Naive thymus-derived CD4-positive, alpha-beta T cell (primary cell): ENCODE results near the gene FAM111A. TPM values are rescaled to one million over a fixed set of nuclear protein-coding genes. Genes with fewer than 3 reads are reported as not detected.
"Not testable (repeated sequence)": the region's sequence is repeated elsewhere in the genome, so short reads cannot be mapped to it uniquely, and the experiment has no call there.

ENCODE experiments used
- ATAC-seq: fragments of 150-1000 bp; cut with Tn5 transposase; 2 replicates; pipeline ENCODE4 v1.10.0; 2021; ENCODE audit warnings: mild to moderate bottlenecking, moderate library complexity
- CTCF ChIA-PET: fragments of 350-600 bp; sonication (Branson Sonifier 250); formaldehyde crosslinking; loops from one replicate; lab custom pipeline; 2021; ENCODE audit warnings: antibody characterized with exemption; lab: Charles Lee
- POLR2A ChIA-PET: fragments of 350-600 bp; sonication (Branson Sonifier 250); formaldehyde crosslinking; loops from one replicate; lab custom pipeline; 2021; ENCODE audit warnings: antibody characterized with exemption, inconsistent platforms; lab: Charles Lee
- DNase-seq, 9 donors: peaks; one replicate each; pipeline versions ENCODE4 v3.0.0 to v3.0.0-alpha.2; 2020 to 2022; ENCODE audit warnings: mixed read lengths in 1 of 9
- H3K27ac ChIP-seq: one replicate; pipeline ENCODE4 v1.7.0; 2013; ENCODE audit warnings: mild to moderate bottlenecking, low read depth, low read length, moderate library complexity
- H3K27me3 ChIP-seq, 2 donors: one replicate each; pipeline ENCODE4 v1.7.0; 2013; ENCODE audit warnings: low read length in 2 of 2, mild to moderate bottlenecking in 2 of 2, moderate library complexity in 2 of 2; ENCODE audit not compliant: control insufficient read depth in 2 of 2, insufficient read depth in 2 of 2
- H3K36me3 ChIP-seq, 3 experiments: 1 replicate in 2 of 3; 2 replicates in 1 of 3; pipeline ENCODE4 v1.7.0; 2013; ENCODE audit warnings: low read length in 3 of 3, mild to moderate bottlenecking in 3 of 3, moderate library complexity in 1 of 3; ENCODE audit not compliant: insufficient read depth in 3 of 3, control insufficient read depth in 2 of 3
- H3K4me1 ChIP-seq, 2 donors: one replicate each; pipeline ENCODE4 v1.7.0; 2013; ENCODE audit warnings: low read length in 2 of 2, mild to moderate bottlenecking in 2 of 2, moderate library complexity in 1 of 2; ENCODE audit not compliant: control insufficient read depth in 2 of 2, insufficient read depth in 2 of 2
- H3K4me3 ChIP-seq: 2 replicates; pipeline ENCODE4 v1.7.0; 2013; ENCODE audit warnings: mild to moderate bottlenecking, low read length
- H3K9me3 ChIP-seq, 3 experiments: 1 replicate in 2 of 3; 2 replicates in 1 of 3; pipeline ENCODE4 v1.7.0; 2013; ENCODE audit warnings: low read length in 3 of 3; ENCODE audit not compliant: control insufficient read depth in 2 of 3
- H3K27ac Mint-ChIP-seq, 9 donors: one replicate each; pipeline ENCODE4 v1.8.0; 2020 to 2022; ENCODE audit warnings: mixed read lengths in 9 of 9, mild to moderate bottlenecking in 8 of 9, moderate library complexity in 5 of 9, inconsistent platforms in 2 of 9
- H3K27me3 Mint-ChIP-seq, 5 donors: one replicate each; pipeline ENCODE4 v1.8.0; 2021 to 2022; ENCODE audit warnings: mixed read lengths in 5 of 5, mild to moderate bottlenecking in 1 of 5
- H3K36me3 Mint-ChIP-seq, 5 donors: one replicate each; pipeline ENCODE4 v1.8.0; 2020 to 2022; ENCODE audit warnings: mixed read lengths in 5 of 5, mild to moderate bottlenecking in 3 of 5, inconsistent platforms in 1 of 5
- H3K4me1 Mint-ChIP-seq, 7 donors: one replicate each; pipeline ENCODE4 v1.8.0; 2020 to 2022; ENCODE audit warnings: mixed read lengths in 7 of 7, mild to moderate bottlenecking in 3 of 7, inconsistent platforms in 1 of 7
- H3K4me3 Mint-ChIP-seq, 10 donors: one replicate each; pipeline ENCODE4 v1.8.0; 2020 to 2022; ENCODE audit warnings: mild to moderate bottlenecking in 10 of 10, mixed read lengths in 10 of 10, moderate library complexity in 6 of 10, inconsistent platforms in 2 of 10
- H3K9me3 Mint-ChIP-seq, 11 donors: one replicate each; pipeline ENCODE4 v1.8.0; 2020 to 2022; ENCODE audit warnings: mixed read lengths in 11 of 11, mild to moderate bottlenecking in 4 of 11, inconsistent platforms in 1 of 11, moderate library complexity in 1 of 11
- intact Hi-C, 2 donors: fragments of 100-400 bp; cut with micrococcal nuclease; formaldehyde crosslinking; loops; one replicate each; pipeline ENCODE4 v1.15.1; 2023
- polyA plus RNA-seq, 2 donors: library from polyadenylated mRNA; unstranded; fragments of 300-500 nt; fragmentation: Illumina TruSeq; gene quantifications; one replicate each; pipeline ENCODE4 v1.2.3, GENCODE V29; 2021
- total RNA-seq, 6 experiments: library from RNA in 5 of 6; stranded (reverse) in 5 of 6; gene quantifications; 1 replicate in 5 of 6; 2 replicates in 1 of 6; pipeline ENCODE4 v1.2.3 and lab custom pipeline; 2021 to 2026

FAM111A gene
- total and polyA plus RNA-seq, 7 experiments from 2014 or later = 23.0 to 138 (median 77.9) TPM

GRCh38 chr11:59115553-59115952, 27.1 kb upstream of the FAM111A start:
- Histone ChIP-seq H3K27ac (no peak overlapping the region), H3K4me3 (no peak overlapping the region), H3K9me3 (peaks cover 0 to 11% (median 0%) of the 10 kb centered on the region in 3 experiments), H3K36me3 (no peaks in the 10 kb centered on the region), H3K4me1 (no peaks in the 10 kb centered on the region), H3K27me3 (no peaks in the 10 kb centered on the region)
- Mint-ChIP-seq H3K4me3 (no peak overlapping the region), H3K27ac (no peak overlapping the region), H3K4me1 (peaks cover 0 to 38% (median 0%) of the 10 kb centered on the region in 7 donors), H3K36me3 (peaks cover 0 to 81% (median 0%) of the 10 kb centered on the region in 5 donors), H3K9me3 (peaks cover 0 to 32% (median 14%) of the 10 kb centered on the region in 11 donors), H3K27me3 (peaks cover 0 to 3% (median 0%) of the 10 kb centered on the region in 5 donors)
- ChIA-PET CTCF (no interaction called here), POLR2A (no interaction called here)
- DNase-seq (no peak), ATAC-seq (no peak)
- intact Hi-C loops = no loop called here

GRCh38 chr11:59117774-59118173, 24.9 kb upstream of the FAM111A start:
- ChIA-PET CTCF (no interaction called here), POLR2A (no interaction called here)
- ATAC-seq (no peak), DNase-seq (no peak)
- H3K4me3 ChIP-seq = no peak overlapping the region
- Mint-ChIP-seq H3K4me1 (peaks cover 0 to 25% (median 0%) of the 10 kb centered on the region in 7 donors), H3K9me3 (peaks cover 0 to 33% (median 14%) of the 10 kb centered on the region in 11 donors), H3K36me3 (peaks cover 0 to 84% (median 0%) of the 10 kb centered on the region in 5 donors), H3K27me3 (peaks cover 0 to 3% (median 0%) of the 10 kb centered on the region in 5 donors), H3K27ac (no peak overlapping the region), H3K4me3 (no peak overlapping the region)
- peaks cover 0 to 11% (median 0%) of the 10 kb centered on the region in 3 experiments for H3K9me3 ChIP-seq
- intact Hi-C loops = no loop called here
- no peaks in the 10 kb centered on the region for H3K27me3 ChIP-seq
- H3K36me3 ChIP-seq = no peaks in the 10 kb centered on the region
- no peak overlapping the region for H3K27ac ChIP-seq
- H3K4me1 ChIP-seq = no peaks in the 10 kb centered on the region

GRCh38 chr11:59119826-59120225, 22.8 kb upstream of the FAM111A start:
- ATAC-seq (no peak), DNase-seq (no peak)
- peaks cover 0 to 5% (median 0%) of the 10 kb centered on the region in 7 donors for H3K4me1 Mint-ChIP-seq
- Histone ChIP-seq H3K27ac (no peak overlapping the region), H3K4me3 (no peak overlapping the region), H3K4me1 (no peaks in the 10 kb centered on the region), H3K9me3 (peaks cover 0 to 11% (median 0%) of the 10 kb centered on the region in 3 experiments), H3K27me3 (no peaks in the 10 kb centered on the region), H3K36me3 (no peaks in the 10 kb centered on the region)
- peaks cover 0 to 82% (median 0%) of the 10 kb centered on the region in 5 donors for H3K36me3 Mint-ChIP-seq
- no peak overlapping the region for H3K27ac Mint-ChIP-seq
- POLR2A ChIA-PET = no interaction called here
- peaks cover 0 to 40% (median 14%) of the 10 kb centered on the region in 11 donors for H3K9me3 Mint-ChIP-seq
- H3K27me3 Mint-ChIP-seq = peaks cover 0 to 3% (median 0%) of the 10 kb centered on the region in 5 donors
- H3K4me3 Mint-ChIP-seq = no peak overlapping the region
- intact Hi-C loops = no loop called here
- CTCF ChIA-PET = interaction anchor here (1.0 kb wide), 1 partner anchor 16 kb away, joined by 3 read pairs; no protein-coding TSS in a partner anchor

- H3K27me3 ChIP-seq = no peaks in the 10 kb centered on the region
- H3K27ac Mint-ChIP-seq = peak overlapping the region in 5 of 9 donors; percentile 0 to 87 (median 68)
- peaks cover 0 to 6% (median 0%) of the 10 kb centered on the region in 3 experiments for H3K9me3 ChIP-seq
- no peak overlapping the region for H3K27ac ChIP-seq
- H3K27me3 Mint-ChIP-seq = no peaks in the 10 kb centered on the region
- H3K9me3 Mint-ChIP-seq = peaks cover 3 to 21% (median 11%) of the 10 kb centered on the region in 11 donors
- peaks cover 4 to 5% of the 10 kb centered on the region in 2 donors for H3K4me1 ChIP-seq
- ATAC-seq = peak; percentile 100
- no peak overlapping the region for H3K4me3 ChIP-seq
- peaks cover 3 to 33% (median 10%) of the 10 kb centered on the region in 7 donors for H3K4me1 Mint-ChIP-seq
- intact Hi-C loops = loop anchor here (1.0 to 5.0 kb wide), 10 partner anchors 8 to 482 kb away; no protein-coding TSS in a partner anchor
- H3K36me3 ChIP-seq = peaks cover 0 to 29% (median 0%) of the 10 kb centered on the region in 3 experiments
- H3K36me3 Mint-ChIP-seq = peaks cover 16 to 47% (median 32%) of the 10 kb centered on the region in 5 donors
- DNase-seq = peak; percentile 72 to 92 (median 84)
- H3K4me3 Mint-ChIP-seq = peak overlapping the region in 9 of 10 donors; percentile 41 to 85 (median 66)
- CTCF ChIA-PET = interaction anchor here (0.6 to 1.9 kb wide), 22 partner anchors 9 to 1799 kb away, joined by 3 to 22 read pairs (median 4); partner anchors contain the start of gene DTX4
- POLR2A ChIA-PET = interaction anchor here (0.6 to 0.8 kb wide), 2 partner anchors 9 to 83 kb away, joined by 3 read pairs; no protein-coding TSS in a partner anchor
These were observed 6.8 kb upstream of the FAM111A start for GRCh38 chr11:59135648-59136461.

- peaks cover 13 to 40% (median 25%) of the 10 kb centered on the region in 5 donors for H3K36me3 Mint-ChIP-seq
- ChIA-PET CTCF (interaction anchor here (0.8 to 1.9 kb wide), 13 partner anchors 9 to 410 kb away, joined by 3 to 22 read pairs (median 4); partner anchors contain the start of gene DTX4), POLR2A (interaction anchor here (0.8 kb wide), 1 partner anchor 8 kb away, joined by 3 read pairs; no protein-coding TSS in a partner anchor)
- H3K27ac ChIP-seq, H3K4me1 ChIP-seq, H3K4me3 ChIP-seq, H3K27me3 Mint-ChIP-seq, H3K27me3 ChIP-seq, ATAC-seq, H3K9me3 ChIP-seq, DNase-seq, H3K27ac Mint-ChIP-seq: not testable (repeated sequence)
- peaks cover 0 to 15% (median 7%) of the 10 kb centered on the region in 11 donors for H3K9me3 Mint-ChIP-seq
- H3K36me3 ChIP-seq = peaks cover 0 to 27% (median 0%) of the 10 kb centered on the region in 3 experiments
- intact Hi-C loops = loop anchor here (1.0 to 5.0 kb wide), 10 partner anchors 8 to 482 kb away; no protein-coding TSS in a partner anchor
- H3K4me1 Mint-ChIP-seq = peaks cover 8 to 40% (median 16%) of the 10 kb centered on the region in 7 donors
- peak overlapping the region in 1 of 10 donors; percentile 76 for H3K4me3 Mint-ChIP-seq
These were observed 6.1 kb upstream of the FAM111A start for GRCh38 chr11:59136551-59136950.

GRCh38 chr11:59137190-59137589, 5.5 kb upstream of the FAM111A start:
- no peaks in the 10 kb centered on the region for H3K27me3 ChIP-seq
- no peak overlapping the region for H3K4me3 Mint-ChIP-seq
- no peaks in the 10 kb centered on the region for H3K9me3 ChIP-seq
- intact Hi-C loops = loop anchor here (2.0 to 5.0 kb wide), 2 partner anchors 350 to 482 kb away; no protein-coding TSS in a partner anchor
- H3K4me3 ChIP-seq = no peak overlapping the region
- ATAC-seq = no peak
- H3K27ac Mint-ChIP-seq = no peak overlapping the region
- H3K27ac ChIP-seq = no peak overlapping the region
- H3K36me3 Mint-ChIP-seq = peaks cover 11 to 34% (median 22%) of the 10 kb centered on the region in 5 donors
- H3K9me3 Mint-ChIP-seq = peaks cover 0 to 8% (median 5%) of the 10 kb centered on the region in 11 donors
- peaks cover 0 to 20% (median 0%) of the 10 kb centered on the region in 3 experiments for H3K36me3 ChIP-seq
- CTCF ChIA-PET = interaction anchor here (1.9 kb wide), 1 partner anchor 42 kb away, joined by 10 read pairs; no protein-coding TSS in a partner anchor
- no peak for DNase-seq
- POLR2A ChIA-PET = no interaction called here
- peaks cover 9 to 11% of the 10 kb centered on the region in 2 donors for H3K4me1 ChIP-seq
- H3K4me1 Mint-ChIP-seq = peaks cover 13 to 46% (median 23%) of the 10 kb centered on the region in 7 donors
- H3K27me3 Mint-ChIP-seq = no peaks in the 10 kb centered on the region
